ENCODE measurements around the gene CENPK. TPM values are rescaled to one million over a fixed set of nuclear protein-coding genes. Genes with fewer than 3 reads are reported as not detected.

The CENPK gene
- polyA plus RNA-seq, 1 donor (not counting 4 experiments of a cell fraction or from before 2014, with no cell fraction given) = 15.4 TPM

- no peak overlapping the region for H3K27ac ChIP-seq (ENCODE audit: control insufficient read depth, insufficient read depth, low read length)
- no peak overlapping the region for H3K9ac ChIP-seq (ENCODE audit: control insufficient read depth, extremely low read depth, insufficient read depth, low read length)
- H3K9me3 ChIP-seq (ENCODE audit: control insufficient read depth, low read depth, low read length) = no peaks in the 10 kb centered on the region
- H2AFZ ChIP-seq (ENCODE audit: control insufficient read depth, low read length) = no peak overlapping the region
- no peak for DNase-seq (ENCODE audit: low read depth, low spot score)
- no peaks in the 10 kb centered on the region for H3K9me1 ChIP-seq (ENCODE audit: control insufficient read depth, extremely low read depth, insufficient read depth, low read length)
- no peaks in the 10 kb centered on the region for H4K20me1 ChIP-seq (ENCODE audit: control insufficient read depth, extremely low read depth, insufficient read depth, low read length)
- FAIRE-seq = no peak
- dilution Hi-C loops (cut with MboI; ENCODE audit: extremely low pct_ligation_motif_present, low sequenced_read_pairs) = no loop called here
- peaks cover 8% of the 10 kb centered on the region for H3K4me1 ChIP-seq (ENCODE audit: control insufficient read depth, extremely low read depth, insufficient read depth, low read length)
- no peaks in the 10 kb centered on the region for H3K36me3 ChIP-seq (ENCODE audit: control insufficient read depth in 2 of 2, extremely low read depth in 1 of 2, insufficient read depth in 2 of 2, low read length in 2 of 2)
- no peak overlapping the region for H3K4me3 ChIP-seq (ENCODE audit: control insufficient read depth in 2 of 3, extremely low read depth in 1 of 3, insufficient read depth in 2 of 3, low read depth in 1 of 3, low read length in 3 of 3)
- H3K27me3 ChIP-seq (ENCODE audit: control insufficient read depth, extremely low read depth, insufficient read depth, low read length) = no peaks in the 10 kb centered on the region
- no peak overlapping the region for H3K4me2 ChIP-seq (ENCODE audit: control insufficient read depth, extremely low read depth, insufficient read depth, low read depth, low read length)
- peaks cover 65% of the 10 kb centered on the region for H3K79me2 ChIP-seq (ENCODE audit: control insufficient read depth, insufficient read depth, low read length)
- TF ChIP-seq CTCF (optimal IDR thresholded peaks at IDR 0.05 in 1 of 3, IDR thresholded peaks at IDR 0.05 in 1 of 3, conservative IDR thresholded peaks at IDR 0.05 in 1 of 3; ENCODE audit: extremely low read depth in 1 of 3, insufficient read depth in 2 of 3, low read length in 3 of 3) (no peak), EZH2 (IDR thresholded peaks at IDR 0.05; ENCODE audit: low read length) (no peak)
Measured at GRCh38 chr5:65475336-65475735, 87.6 kb downstream of the CENPK start.

- peaks cover 54% of the 10 kb centered on the region for H3K79me2 ChIP-seq (ENCODE audit: control insufficient read depth, insufficient read depth, low read length)
- no peak for DNase-seq (ENCODE audit: low read depth, low spot score)
- H3K4me3 ChIP-seq (ENCODE audit: control insufficient read depth in 2 of 3, extremely low read depth in 1 of 3, insufficient read depth in 2 of 3, low read depth in 1 of 3, low read length in 3 of 3) = no peak overlapping the region
- peaks cover 8% of the 10 kb centered on the region for H3K4me1 ChIP-seq (ENCODE audit: control insufficient read depth, extremely low read depth, insufficient read depth, low read length)
- no peaks in the 10 kb centered on the region for H3K9me3 ChIP-seq (ENCODE audit: control insufficient read depth, low read depth, low read length)
- no peak overlapping the region for H3K27ac ChIP-seq (ENCODE audit: control insufficient read depth, insufficient read depth, low read length)
- dilution Hi-C loops (cut with MboI; ENCODE audit: extremely low pct_ligation_motif_present, low sequenced_read_pairs) = no loop called here
- no peaks in the 10 kb centered on the region for H3K9me1 ChIP-seq (ENCODE audit: control insufficient read depth, extremely low read depth, insufficient read depth, low read length)
- no peaks in the 10 kb centered on the region for H4K20me1 ChIP-seq (ENCODE audit: control insufficient read depth, extremely low read depth, insufficient read depth, low read length)
- H3K36me3 ChIP-seq (ENCODE audit: control insufficient read depth in 2 of 2, extremely low read depth in 1 of 2, insufficient read depth in 2 of 2, low read length in 2 of 2) = peaks cover 0 to 4% of the 10 kb centered on the region in 2 experiments
- H3K4me2 ChIP-seq (ENCODE audit: control insufficient read depth, extremely low read depth, insufficient read depth, low read depth, low read length) = no peak overlapping the region
- no peak for TF ChIP-seq EZH2 (IDR thresholded peaks at IDR 0.05; ENCODE audit: low read length)
- no peak for TF ChIP-seq CTCF (optimal IDR thresholded peaks at IDR 0.05 in 1 of 3, IDR thresholded peaks at IDR 0.05 in 1 of 3, conservative IDR thresholded peaks at IDR 0.05 in 1 of 3; ENCODE audit: extremely low read depth in 1 of 3, insufficient read depth in 2 of 3, low read length in 3 of 3)
- H3K27me3 ChIP-seq (ENCODE audit: control insufficient read depth, extremely low read depth, insufficient read depth, low read length) = no peaks in the 10 kb centered on the region
- no peak overlapping the region for H2AFZ ChIP-seq (ENCODE audit: control insufficient read depth, low read length)
- no peak for FAIRE-seq
- H3K9ac ChIP-seq (ENCODE audit: control insufficient read depth, extremely low read depth, insufficient read depth, low read length) = no peak overlapping the region
Measured at GRCh38 chr5:65474130-65474711, 88.7 kb downstream of the CENPK start.

Data from keratinocyte (primary cell).